Measurements from ENCODE around the gene WDFY2. TPM values are rescaled to one million over a fixed set of nuclear protein-coding genes. Genes with fewer than 3 reads are reported as not detected.

Gene WDFY2
- total and polyA plus RNA-seq, 12 donors: 13.2 to 38.6 (median 26.0) TPM

DNA sequence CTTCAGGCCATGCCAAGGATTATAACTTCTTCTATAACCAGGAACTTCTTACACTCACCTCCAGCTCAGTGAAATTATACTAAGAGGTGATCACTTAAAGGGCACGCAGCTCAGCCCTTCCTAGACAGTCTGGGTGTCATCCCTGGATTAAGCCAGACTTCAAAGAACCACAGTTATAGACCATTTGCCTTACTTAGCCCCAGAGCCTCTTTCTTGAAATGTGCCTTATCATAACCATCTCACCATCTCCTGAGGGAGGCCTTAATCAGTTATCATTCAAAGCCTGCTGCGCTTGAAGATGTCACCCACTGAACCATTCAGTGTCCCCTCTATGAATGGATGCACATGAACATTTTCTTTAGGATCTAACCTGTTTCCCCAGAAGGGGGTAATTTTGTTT, 229.8 kb downstream of the WDFY2 start:
- no peak overlapping the region for H3K27ac ChIP-seq
- H3K36me3 ChIP-seq (replicated peaks in 1 of 2): no peaks in the 10 kb centered on the region
- no peak overlapping the region for H3K4me3 ChIP-seq
- no peaks in the 10 kb centered on the region for H3K9me3 ChIP-seq (replicated peaks in 1 of 3)
- DNase-seq: no peak
- intact Hi-C loops (cut with DNase I): no loop called here
- H3K27me3 ChIP-seq: no peaks in the 10 kb centered on the region
- peaks cover 0 to 9% of the 10 kb centered on the region in 2 donors for H3K4me1 ChIP-seq (replicated peaks in 1 of 2)
- 97 to 100% (median 100%) methylated on average over 2 of the region's 2 CpGs for WGBS, 4 donors
- TF ChIP-seq, protein P1, sequence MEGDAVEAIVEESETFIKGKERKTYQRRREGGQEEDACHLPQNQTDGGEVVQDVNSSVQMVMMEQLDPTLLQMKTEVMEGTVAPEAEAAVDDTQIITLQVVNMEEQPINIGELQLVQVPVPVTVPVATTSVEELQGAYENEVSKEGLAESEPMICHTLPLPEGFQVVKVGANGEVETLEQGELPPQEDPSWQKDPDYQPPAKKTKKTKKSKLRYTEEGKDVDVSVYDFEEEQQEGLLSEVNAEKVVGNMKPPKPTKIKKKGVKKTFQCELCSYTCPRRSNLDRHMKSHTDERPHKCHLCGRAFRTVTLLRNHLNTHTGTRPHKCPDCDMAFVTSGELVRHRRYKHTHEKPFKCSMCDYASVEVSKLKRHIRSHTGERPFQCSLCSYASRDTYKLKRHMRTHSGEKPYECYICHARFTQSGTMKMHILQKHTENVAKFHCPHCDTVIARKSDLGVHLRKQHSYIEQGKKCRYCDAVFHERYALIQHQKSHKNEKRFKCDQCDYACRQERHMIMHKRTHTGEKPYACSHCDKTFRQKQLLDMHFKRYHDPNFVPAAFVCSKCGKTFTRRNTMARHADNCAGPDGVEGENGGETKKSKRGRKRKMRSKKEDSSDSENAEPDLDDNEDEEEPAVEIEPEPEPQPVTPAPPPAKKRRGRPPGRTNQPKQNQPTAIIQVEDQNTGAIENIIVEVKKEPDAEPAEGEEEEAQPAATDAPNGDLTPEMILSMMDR (IDR thresholded peaks at IDR 0.05): no peak
- TF ChIP-seq POLR2A (IDR thresholded peaks at IDR 0.05): no peak

DNA sequence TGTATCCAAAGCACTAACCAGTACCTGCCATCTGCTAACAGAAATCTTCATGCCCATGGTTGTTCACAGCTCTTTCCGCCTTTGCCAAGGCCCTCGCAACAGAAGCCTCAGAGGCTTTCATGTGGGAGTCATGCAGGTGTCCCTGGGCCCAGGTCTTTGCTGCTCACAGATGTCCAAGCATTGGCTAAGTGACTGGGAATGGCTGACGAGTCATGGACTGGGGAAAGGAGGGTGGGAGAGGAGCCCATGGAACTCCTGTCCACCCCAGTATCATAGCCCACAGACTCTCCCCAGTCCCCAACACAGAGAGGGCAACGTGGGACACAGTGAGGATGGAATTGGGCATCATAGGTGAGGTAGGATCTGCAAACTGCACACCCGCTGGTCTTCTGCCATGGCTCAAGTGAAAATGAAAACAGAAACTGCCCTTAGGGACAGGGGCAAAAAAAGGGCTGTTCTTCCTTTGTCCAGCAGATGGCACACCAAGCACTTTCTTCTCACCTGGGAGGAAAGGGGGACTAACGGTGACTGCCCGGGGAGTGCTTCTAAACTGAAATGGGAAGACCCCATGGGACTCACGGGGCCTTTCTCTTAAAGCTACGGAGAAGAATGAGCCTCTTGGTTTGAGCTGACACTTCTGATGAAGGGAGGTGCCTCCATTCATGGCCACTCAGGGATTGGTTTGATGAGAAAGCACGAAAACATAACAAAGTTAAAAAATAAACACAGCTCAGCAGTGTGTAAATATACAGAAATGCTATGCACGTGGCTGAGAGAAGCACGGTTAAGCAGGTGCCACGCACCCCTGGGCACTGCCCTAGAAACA, 230.8 kb downstream of the WDFY2 start:
- TF ChIP-seq, protein P1 (IDR thresholded peaks at IDR 0.05): peak; percentile 71 to 87 (median 83)
- no peak for TF ChIP-seq POLR2A (IDR thresholded peaks at IDR 0.05)
- Histone ChIP-seq H3K4me1 (replicated peaks in 1 of 2) (peaks cover 0 to 9% of the 10 kb centered on the region in 2 donors), H3K27ac (peak overlapping the region in 2 of 5 donors; percentile 23 to 41), H3K9me3 (replicated peaks in 1 of 3) (no peaks in the 10 kb centered on the region), H3K27me3 (no peaks in the 10 kb centered on the region), H3K36me3 (replicated peaks in 1 of 2) (no peaks in the 10 kb centered on the region), H3K4me3 (peak overlapping the region in 2 of 4 donors; percentile 12 to 45)
- WGBS, 4 donors: 19 to 24% (median 22%) methylated on average over 13 of the region's 13 CpGs
- intact Hi-C loops (cut with DNase I): no loop called here
- DNase-seq: peak; percentile 63 to 89 (median 72)

DNA sequence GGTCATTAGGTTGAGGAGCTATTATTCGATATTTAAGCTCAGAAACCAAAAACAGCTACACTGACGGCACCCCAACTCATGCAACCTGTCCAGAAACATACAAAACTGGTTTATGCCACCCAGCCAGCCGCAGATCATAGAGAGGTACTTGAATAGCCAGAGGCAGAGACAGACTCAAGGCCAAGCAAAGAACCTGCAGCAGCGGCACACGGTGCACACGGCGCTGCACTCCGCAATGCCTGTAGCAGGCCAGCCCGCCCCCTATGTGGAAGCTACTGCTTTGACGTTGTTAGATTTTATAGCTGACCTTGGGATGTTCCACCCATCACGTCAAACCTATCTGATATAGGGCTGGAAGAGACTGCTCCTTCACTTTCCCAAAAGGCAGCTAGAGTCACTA, 231.6 kb downstream of the WDFY2 start:
- no peaks in the 10 kb centered on the region for H3K36me3 ChIP-seq (replicated peaks in 1 of 2)
- H3K9me3 ChIP-seq (replicated peaks in 1 of 3): no peaks in the 10 kb centered on the region
- peak in 3 of 7 donors; percentile 50 to 71 (median 52) for DNase-seq
- intact Hi-C loops (cut with DNase I): no loop called here
- peak overlapping the region in 1 of 4 donors; percentile 45 for H3K4me3 ChIP-seq
- no peaks in the 10 kb centered on the region for H3K27me3 ChIP-seq
- peak overlapping the region in 1 of 5 donors; percentile 23 for H3K27ac ChIP-seq
- H3K4me1 ChIP-seq (replicated peaks in 1 of 2): peaks cover 0 to 9% of the 10 kb centered on the region in 2 donors
- WGBS, 4 donors: 39 to 57% (median 46%) methylated on average over 9 to 11 of the region's 11 CpGs
- no peak for TF ChIP-seq POLR2A (IDR thresholded peaks at IDR 0.05)
- TF ChIP-seq, protein P1 (IDR thresholded peaks at IDR 0.05): peak in 1 of 6 experiments; percentile 3

GRCh38 chr13:51816604-51817249, 232.5 kb downstream of the WDFY2 start:
- Histone ChIP-seq H3K27ac (no peak overlapping the region), H3K36me3 (replicated peaks in 1 of 2) (no peaks in the 10 kb centered on the region), H3K4me1 (replicated peaks in 1 of 2) (peaks cover 0 to 9% of the 10 kb centered on the region in 2 donors), H3K4me3 (no peak overlapping the region), H3K27me3 (no peaks in the 10 kb centered on the region), H3K9me3 (replicated peaks in 1 of 3) (no peaks in the 10 kb centered on the region)
- intact Hi-C loops (cut with DNase I): no loop called here
- DNase-seq: no peak
- 61 to 69% (median 64%) methylated on average over 19 of the region's 19 CpGs for WGBS, 4 donors
- TF ChIP-seq POLR2A (IDR thresholded peaks at IDR 0.05): no peak
- TF ChIP-seq, protein P1 (IDR thresholded peaks at IDR 0.05): no peak
